Smooth muscle cell (in vitro differentiated cells): ENCODE measurements around the gene ATL2. TPM values are rescaled to one million over a fixed set of nuclear protein-coding genes. Genes with fewer than 3 reads are reported as not detected.

ENCODE experiments used
- DNase-seq: peaks from one replicate; lab custom pipeline; 2025; ENCODE audit not compliant: unreplicated experiment; lab: John Stamatoyannopoulos, UW
- H2AFZ ChIP-seq: fragments of 200-600 bp; sonication (generic); 2 replicates; pipeline ENCODE4 v1.6.0; 2016; ENCODE audit warnings: antibody characterized with exemption, low read depth, mild to moderate bottlenecking
- H3F3A ChIP-seq: fragments of 200-600 bp; sonication (generic); 2 replicates; pipeline ENCODE4 v1.6.0; 2017; ENCODE audit warnings: antibody characterized with exemption, low read depth
- H3K27ac ChIP-seq: fragments of 200-600 bp; sonication (generic); 2 replicates; pipeline ENCODE4 v1.5.1; 2016; ENCODE audit warnings: low read depth, mild to moderate bottlenecking
- H3K27me3 ChIP-seq: fragments of 200-600 bp; sonication (generic); 2 replicates; pipeline ENCODE4 v1.6.1; 2016; ENCODE audit warnings: low read depth, mild to moderate bottlenecking
- H3K36me3 ChIP-seq: fragments of 200-600 bp; sonication (generic); 2 replicates; pipeline ENCODE4 v1.5.1; 2016; ENCODE audit warnings: low read depth
- H3K4me1 ChIP-seq: fragments of 200-600 bp; sonication (generic); 2 replicates; pipeline ENCODE4 v1.5.1; 2016; ENCODE audit warnings: low read depth
- H3K4me2 ChIP-seq: fragments of 200-600 bp; sonication (generic); 2 replicates; pipeline ENCODE4 v1.6.0; 2016; ENCODE audit warnings: mild to moderate bottlenecking
- H3K4me3 ChIP-seq: fragments of 200-600 bp; sonication (generic); 2 replicates; pipeline ENCODE4 v1.5.1; 2016; ENCODE audit warnings: mild to moderate bottlenecking
- H3K79me2 ChIP-seq: fragments of 200-600 bp; sonication (generic); 2 replicates; pipeline ENCODE4 v1.6.0; 2016; ENCODE audit warnings: low read depth, mild to moderate bottlenecking
- H3K9ac ChIP-seq: fragments of 200-600 bp; sonication (generic); 2 replicates; pipeline ENCODE4 v1.6.0; 2016; ENCODE audit warnings: low read depth
- H3K9me3 ChIP-seq: fragments of 200-600 bp; sonication (generic); replicated peaks from 2 replicates; pipeline ENCODE4 v1.5.1; 2016; ENCODE audit warnings: low read depth
- H4K20me1 ChIP-seq: fragments of 200-600 bp; sonication (generic); 2 replicates; pipeline ENCODE4 v1.6.0; 2016; ENCODE audit warnings: low read depth
- WGBS: methylation state at CpG from one replicate; pipeline ENCODE4 v1.1.7; 2016; ENCODE audit warnings: low lambda C conversion rate; 5-methylcytosine and 5-hydroxymethylcytosine counted together
- polyA plus RNA-seq: library from polyadenylated mRNA; unstranded; fragments of >200 nt; fragmentation: Nextera tagmentation; extraction: Ambion mirVana; gene quantifications from 2 replicates; pipeline ENCODE4 v1.2.1, GENCODE V29; 2016
- total RNA-seq: library from RNA; depleted of rRNA; stranded (reverse); fragments of >200 nt; gene quantifications from 2 replicates; pipeline ENCODE4 v1.2.3, GENCODE V29; 2014
- TF ChIP-seq, protein P1 (sequence below): fragments of 200-600 bp; sonication (generic); IDR thresholded peaks from 2 replicates; pipeline ENCODE4 v1.5.1; 2017; ENCODE audit warnings: borderline replicate concordance, mild to moderate bottlenecking, antibody characterized with exemption; ENCODE audit not compliant: insufficient read depth, poor library complexity, severe bottlenecking

The ATL2 gene
- total and polyA plus RNA-seq, 2 experiments from 2014 or later = 19.9 to 56.7 TPM

DNA sequence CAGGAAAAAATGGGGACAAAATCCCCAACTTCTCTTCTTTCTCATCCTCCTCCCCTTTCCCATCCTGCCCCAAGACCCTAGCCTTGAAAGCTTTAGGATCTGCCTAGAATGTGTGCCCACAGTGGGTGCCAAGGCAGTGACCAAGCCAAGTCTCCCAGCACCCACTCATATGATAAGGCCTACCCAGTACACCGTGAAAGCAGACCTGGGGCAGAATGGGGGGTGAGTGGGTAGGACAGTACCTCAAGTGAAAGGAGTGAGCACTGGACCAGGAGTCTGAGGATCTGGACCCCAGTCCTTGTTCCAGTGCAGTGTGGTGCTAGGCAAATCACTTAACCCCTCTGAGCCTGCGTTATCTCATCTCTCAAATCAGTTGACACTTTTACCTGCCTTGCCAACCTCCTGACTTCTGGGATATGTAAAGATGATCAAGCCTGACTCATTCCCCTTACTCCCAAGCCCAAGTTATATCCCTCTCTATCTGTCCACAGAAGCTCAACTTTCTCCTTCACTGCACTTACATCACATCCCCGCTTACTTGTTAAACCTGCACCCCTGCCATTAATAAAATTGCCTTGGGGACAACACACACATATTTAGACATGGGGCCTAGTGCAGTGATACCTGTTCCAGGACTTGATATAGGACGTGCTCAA, 109.7 kb downstream of the ATL2 start:
- no peaks in the 10 kb centered on the region for H4K20me1 ChIP-seq

GRCh38 chr2:38266382-38267061, 110.6 kb downstream of the ATL2 start:
- no peaks in the 10 kb centered on the region for H3K27me3 ChIP-seq
- WGBS = 92% methylated on average over 3 of the region's 3 CpGs

More for the DNA sequence above, 109.7 kb downstream of the ATL2 start:
- Histone ChIP-seq H3K27me3 (no peaks in the 10 kb centered on the region), H2AFZ (no peak overlapping the region), H3K4me3 (no peak overlapping the region), H3K9me3 (no peaks in the 10 kb centered on the region), H3K36me3 (no peaks in the 10 kb centered on the region), H3K4me1 (no peaks in the 10 kb centered on the region), H3F3A (no peaks in the 10 kb centered on the region), H3K4me2 (no peak overlapping the region), H3K27ac (no peak overlapping the region), H3K9ac (no peak overlapping the region), H3K79me2 (no peaks in the 10 kb centered on the region)
- TF ChIP-seq, protein P1, sequence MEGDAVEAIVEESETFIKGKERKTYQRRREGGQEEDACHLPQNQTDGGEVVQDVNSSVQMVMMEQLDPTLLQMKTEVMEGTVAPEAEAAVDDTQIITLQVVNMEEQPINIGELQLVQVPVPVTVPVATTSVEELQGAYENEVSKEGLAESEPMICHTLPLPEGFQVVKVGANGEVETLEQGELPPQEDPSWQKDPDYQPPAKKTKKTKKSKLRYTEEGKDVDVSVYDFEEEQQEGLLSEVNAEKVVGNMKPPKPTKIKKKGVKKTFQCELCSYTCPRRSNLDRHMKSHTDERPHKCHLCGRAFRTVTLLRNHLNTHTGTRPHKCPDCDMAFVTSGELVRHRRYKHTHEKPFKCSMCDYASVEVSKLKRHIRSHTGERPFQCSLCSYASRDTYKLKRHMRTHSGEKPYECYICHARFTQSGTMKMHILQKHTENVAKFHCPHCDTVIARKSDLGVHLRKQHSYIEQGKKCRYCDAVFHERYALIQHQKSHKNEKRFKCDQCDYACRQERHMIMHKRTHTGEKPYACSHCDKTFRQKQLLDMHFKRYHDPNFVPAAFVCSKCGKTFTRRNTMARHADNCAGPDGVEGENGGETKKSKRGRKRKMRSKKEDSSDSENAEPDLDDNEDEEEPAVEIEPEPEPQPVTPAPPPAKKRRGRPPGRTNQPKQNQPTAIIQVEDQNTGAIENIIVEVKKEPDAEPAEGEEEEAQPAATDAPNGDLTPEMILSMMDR = no peak
- no peak for DNase-seq
- 97% methylated on average over 4 of the region's 4 CpGs for WGBS

GRCh38 chr2:38265461-38265860, 111.6 kb downstream of the ATL2 start:
- TF ChIP-seq, protein P1 = no peak
- DNase-seq = no peak
- Histone ChIP-seq H3K79me2 (no peaks in the 10 kb centered on the region), H3K36me3 (no peaks in the 10 kb centered on the region), H3K27ac (no peak overlapping the region), H3K4me3 (no peak overlapping the region), H3F3A (no peaks in the 10 kb centered on the region), H3K9ac (no peak overlapping the region), H3K27me3 (no peaks in the 10 kb centered on the region), H3K9me3 (no peaks in the 10 kb centered on the region), H4K20me1 (no peaks in the 10 kb centered on the region), H2AFZ (no peak overlapping the region), H3K4me2 (no peak overlapping the region), H3K4me1 (no peaks in the 10 kb centered on the region)
- 93% methylated on average over 3 of the region's 3 CpGs for WGBS

More at GRCh38 chr2:38266382-38267061, 110.6 kb downstream of the ATL2 start:
- no peaks in the 10 kb centered on the region for H3K36me3 ChIP-seq
- H3F3A ChIP-seq = no peaks in the 10 kb centered on the region
- H3K4me2 ChIP-seq = no peak overlapping the region
- TF ChIP-seq, protein P1 = no peak
- no peak for DNase-seq
- no peaks in the 10 kb centered on the region for H3K4me1 ChIP-seq
- no peaks in the 10 kb centered on the region for H4K20me1 ChIP-seq
- H3K27ac ChIP-seq = no peak overlapping the region
- no peaks in the 10 kb centered on the region for H3K9me3 ChIP-seq
- no peak overlapping the region for H3K9ac ChIP-seq
- no peak overlapping the region for H2AFZ ChIP-seq
- no peaks in the 10 kb centered on the region for H3K79me2 ChIP-seq
- H3K4me3 ChIP-seq = no peak overlapping the region
